SHP77 treated with DMSO at 0.1 percent for 48 hours (cell line): Measurements from ENCODE around the gene ACSL3.

Source experiments
- DNase-seq: peaks from one replicate; lab custom pipeline; 2025; lab: John Stamatoyannopoulos, UW

Gene ACSL3

DNA sequence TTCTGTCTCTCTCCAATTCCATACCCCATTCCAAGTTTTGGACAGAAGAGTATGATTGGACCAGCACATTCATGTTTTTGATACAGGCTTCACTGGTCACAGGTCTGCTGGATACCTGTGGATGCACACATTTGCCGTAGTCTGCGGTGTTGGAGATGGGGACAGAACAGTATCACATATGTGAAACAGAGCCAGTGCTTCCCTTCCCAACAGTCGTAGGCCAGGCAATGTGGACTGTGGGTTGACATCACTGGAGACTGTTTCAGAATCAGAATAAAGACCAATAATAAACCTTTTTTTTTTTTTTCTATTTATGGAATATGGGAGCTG is 18.7 kb downstream of the ACSL3 start:
- no peak for DNase-seq

- DNase-seq: no peak
Observed at GRCh38 chr2:222882484-222882928, 21.7 kb downstream of the ACSL3 start.

DNA sequence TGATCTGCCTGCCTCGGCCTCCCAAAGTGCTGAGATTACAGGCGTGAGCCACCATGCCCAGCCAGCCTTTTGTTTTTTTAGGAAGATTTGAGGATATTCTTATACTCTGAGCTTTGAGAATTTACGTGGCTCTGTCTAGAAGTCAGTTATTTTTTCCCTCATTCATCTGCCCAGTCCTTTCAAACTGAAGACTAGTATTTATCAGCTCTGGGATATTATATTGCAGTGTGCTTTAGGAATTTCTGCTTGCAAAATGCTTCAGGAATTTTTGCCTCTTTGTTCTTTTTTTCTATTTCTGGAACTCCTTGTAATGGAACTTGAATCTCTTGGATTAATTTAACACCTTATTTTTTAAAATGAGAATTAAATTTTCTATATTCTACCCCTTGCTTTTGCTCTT is 22.6 kb downstream of the ACSL3 start:
- no peak for DNase-seq

DNA sequence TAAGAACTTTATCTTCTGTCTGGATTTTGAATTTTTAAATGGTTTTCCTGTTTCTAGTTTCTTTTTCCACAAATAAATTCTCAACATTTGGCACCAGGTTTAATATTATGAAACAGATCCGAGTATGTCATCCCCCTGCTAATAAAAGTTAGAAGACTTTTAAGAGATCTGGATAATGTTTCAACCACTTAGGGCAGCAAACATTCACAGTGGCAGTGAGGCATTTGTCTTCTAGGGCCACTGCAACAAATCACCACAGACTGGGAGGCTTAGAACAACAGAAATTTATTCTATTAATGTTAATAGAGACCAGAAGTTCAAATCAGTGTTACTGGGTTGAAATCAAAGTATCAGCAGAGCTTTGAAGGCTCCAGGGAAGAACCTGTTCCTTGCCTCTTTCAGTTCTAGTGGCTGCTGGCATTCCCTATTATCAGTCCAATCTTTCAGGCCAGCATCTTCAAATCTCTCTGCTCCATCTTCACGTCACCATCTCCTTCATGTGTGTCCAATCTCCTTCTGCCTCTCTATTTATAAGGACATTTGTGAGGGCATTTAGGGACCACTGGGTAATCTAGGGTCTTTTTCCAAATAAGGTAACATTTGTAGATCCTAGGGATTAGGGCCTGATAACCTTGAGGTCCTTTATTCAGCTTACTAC is 23.4 kb downstream of the ACSL3 start:
- DNase-seq: no peak

- DNase-seq: no peak
Observed at GRCh38 chr2:222884805-222885424, 24.1 kb downstream of the ACSL3 start.

DNA sequence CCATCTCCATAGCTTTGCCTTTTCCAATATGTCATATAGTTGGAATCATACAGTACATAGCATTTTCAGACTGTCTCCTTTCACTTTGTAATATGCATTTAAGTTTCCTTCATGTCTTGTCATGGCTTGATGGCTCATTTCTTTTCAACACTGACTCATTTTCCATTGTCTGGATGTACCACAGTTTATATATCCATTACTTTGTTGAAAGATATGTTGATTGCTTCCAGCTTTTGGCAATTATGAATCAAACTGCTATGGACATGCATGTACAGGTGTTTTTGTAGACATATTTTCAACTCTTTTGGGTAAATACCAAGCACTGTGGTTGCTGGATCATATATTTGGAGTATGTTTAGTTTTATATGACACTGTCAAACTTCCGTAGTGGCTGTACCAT is 26.3 kb downstream of the ACSL3 start:
- DNase-seq: no peak

GRCh38 chr2:222888716-222889115 is 27.9 kb downstream of the ACSL3 start:
- no peak for DNase-seq

DNA sequence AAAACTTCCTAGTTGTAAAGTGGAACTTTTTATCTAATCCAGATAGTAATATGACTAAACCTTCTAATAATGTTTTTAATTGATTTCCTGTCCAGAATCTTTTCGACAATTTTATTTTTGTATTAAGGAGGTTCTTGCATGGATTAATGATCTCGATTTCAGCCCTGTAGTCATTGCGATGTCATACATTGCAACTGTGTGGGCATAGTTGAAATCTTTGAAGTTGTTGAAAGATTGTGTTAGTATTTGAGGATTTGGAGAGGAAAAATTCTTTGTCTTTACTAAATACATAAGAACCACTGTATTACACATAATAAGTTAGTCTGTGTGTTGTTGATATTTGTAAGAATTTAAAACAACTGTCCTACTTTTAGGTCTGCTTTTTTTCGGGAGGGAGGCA is 31.1 kb downstream of the ACSL3 start:
- DNase-seq: no peak

DNA sequence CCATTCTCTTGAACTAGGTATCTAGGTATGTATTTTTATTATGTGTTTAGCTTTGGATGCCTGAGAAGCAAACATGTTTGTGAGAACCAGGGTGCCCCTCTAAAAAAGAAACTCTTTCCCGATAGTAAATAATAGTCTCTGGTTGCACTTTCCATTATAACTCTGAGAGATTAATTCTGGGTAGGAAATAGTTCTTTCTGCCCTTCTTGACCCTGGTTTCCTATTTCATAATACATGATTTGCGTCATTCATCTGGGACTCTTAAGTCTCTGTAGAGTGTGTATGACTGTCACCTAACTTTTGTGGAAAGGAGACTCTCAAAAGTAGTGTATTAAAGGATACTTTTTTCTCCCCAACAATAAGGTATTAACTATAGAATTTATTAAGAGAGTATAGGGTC is 31.5 kb downstream of the ACSL3 start:
- no peak for DNase-seq

DNA sequence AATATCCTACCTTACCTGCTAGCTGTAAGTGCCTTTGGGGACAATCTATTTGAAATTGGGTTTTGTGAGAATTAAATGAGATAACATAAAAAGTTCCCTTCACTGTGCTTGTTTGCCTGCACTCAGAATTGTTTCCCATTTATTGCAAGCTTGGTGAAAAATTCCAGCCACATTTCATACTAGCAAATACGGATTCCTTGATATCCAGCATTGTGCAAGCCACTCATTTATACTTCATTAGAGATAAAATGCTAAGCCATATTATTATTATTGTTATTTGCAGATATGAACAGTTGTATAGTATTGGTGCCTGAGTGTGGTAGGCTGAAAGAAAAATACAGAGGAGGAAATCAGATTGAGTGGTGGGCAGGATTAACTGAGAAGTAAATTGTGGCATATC is 31.9 kb downstream of the ACSL3 start:
- DNase-seq: no peak

DNA sequence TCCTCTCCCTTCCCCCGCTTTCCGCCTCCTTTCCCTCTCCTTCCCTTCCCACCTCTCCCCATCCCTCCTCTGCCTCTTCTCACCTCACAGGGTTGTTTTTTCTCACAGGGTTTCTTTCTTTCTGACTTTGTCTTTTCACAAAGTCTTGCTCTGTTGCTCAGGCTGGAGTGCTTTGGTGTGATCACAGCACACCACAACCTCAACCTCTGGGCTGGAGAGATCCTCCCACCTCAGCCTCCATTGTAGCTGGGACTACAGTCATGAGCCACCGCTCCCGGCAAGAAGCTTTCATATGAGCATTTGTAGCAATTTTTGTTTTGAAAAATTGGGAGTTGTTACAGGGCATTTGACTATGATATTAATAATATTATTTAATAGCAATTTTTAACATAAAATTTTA is 32.9 kb downstream of the ACSL3 start:
- DNase-seq: no peak

DNA sequence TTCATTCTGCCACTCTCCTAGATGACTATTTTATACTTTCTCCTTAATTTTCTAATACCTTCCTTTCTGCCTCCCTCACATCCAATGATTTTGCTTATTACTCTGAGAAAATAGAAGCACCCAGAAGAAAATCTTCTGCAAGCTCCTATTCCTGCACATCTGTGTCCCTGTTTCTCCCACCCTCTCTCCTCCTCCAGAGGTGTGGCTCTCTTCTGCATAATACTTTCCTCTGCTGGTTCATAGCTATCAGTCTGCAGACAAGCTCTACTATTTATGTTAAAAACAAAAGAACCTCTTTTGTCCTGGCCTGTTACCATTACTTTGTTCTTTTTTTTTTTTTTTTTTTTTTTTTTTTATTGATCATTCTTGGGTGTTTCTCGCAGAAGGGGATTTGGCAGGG is 34.3 kb downstream of the ACSL3 start:
- no peak for DNase-seq

GRCh38 chr2:222897898-222898297 is 37.1 kb downstream of the ACSL3 start:
- no peak for DNase-seq

GRCh38 chr2:222899413-222900181 is 38.8 kb downstream of the ACSL3 start:
- no peak for DNase-seq

- no peak for DNase-seq
Observed at GRCh38 chr2:222900354-222900753, 39.5 kb downstream of the ACSL3 start.

GRCh38 chr2:222902660-222903059 is 41.8 kb downstream of the ACSL3 start:
- DNase-seq: no peak

DNA sequence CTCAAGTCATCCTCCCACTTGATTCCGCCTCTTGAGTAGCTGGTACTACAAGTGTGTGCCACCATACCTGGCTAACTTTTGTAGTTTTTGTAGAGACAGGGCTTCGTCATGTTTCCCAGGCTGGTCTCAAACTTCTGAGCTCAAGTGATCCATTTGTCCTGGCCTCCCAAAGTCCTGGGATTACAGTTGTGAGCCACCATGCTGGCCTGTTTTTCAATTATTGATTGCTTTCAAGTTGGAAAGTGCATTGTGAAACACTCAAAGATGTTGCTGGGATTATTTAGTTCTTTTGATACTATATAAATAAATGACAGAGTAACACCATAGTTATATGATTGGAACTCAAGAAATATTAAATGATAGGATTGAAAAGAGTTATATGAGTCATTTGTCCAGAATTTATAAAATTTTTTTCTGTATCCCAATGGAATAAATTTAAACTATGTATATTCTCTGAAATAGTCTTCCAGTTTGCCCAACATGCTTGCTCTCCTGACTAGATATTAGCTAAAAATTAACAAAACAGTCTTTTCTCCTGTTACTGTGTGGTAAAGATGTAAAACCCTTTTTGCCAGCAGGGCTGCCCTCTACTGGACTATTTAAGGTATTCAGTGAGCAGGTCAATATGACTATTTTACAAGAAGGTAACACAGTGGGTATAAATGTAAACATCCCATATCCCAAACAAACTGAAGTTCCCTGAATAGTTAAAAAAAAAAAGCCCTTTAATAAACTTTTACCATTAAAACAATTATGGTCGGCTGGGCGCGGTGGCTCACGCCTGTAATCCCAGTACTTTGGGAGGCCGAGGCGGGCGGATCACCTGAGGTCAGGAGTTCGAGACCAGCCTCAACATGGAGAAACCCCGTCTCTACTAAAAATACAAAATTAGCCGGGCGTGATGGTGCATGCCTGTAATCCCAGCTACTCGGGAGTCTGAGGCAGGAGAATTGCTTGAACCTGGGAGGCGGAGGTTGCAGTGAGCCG is 42.7 kb downstream of the ACSL3 start:
- peak; percentile 32 for DNase-seq

DNA sequence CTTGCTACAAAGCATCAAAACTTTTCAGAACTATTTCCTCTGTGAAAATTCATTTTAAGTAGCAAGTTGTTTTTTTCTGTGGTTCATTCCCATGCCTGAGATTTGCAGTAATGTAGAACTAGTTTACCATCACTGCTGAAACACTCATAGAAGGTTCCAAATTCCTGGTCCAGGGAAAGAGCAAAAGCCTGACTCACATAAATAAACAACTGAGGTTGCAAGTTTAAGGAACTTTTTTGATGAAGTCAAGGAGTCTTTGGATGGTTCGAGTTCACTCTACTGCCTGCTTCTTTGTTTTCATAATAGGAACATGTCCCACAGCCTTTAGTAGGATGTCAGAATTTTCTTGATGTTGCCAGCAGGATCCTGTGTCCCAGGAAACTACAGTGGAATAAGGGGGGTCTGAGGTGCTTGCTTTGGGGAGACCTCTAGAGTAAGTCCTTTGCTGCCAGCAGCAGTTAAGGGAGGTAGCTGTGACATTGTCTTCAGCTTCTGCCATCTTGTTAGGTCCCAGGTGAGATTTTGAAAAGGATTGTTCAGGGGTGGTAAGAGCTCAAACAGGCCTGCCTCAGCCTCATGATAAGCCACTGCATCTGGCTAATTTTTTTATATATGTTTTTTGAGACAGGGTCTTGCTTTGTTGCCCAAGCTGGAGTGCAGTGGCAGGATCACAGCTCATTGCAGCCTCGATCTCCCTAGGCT is 43.9 kb downstream of the ACSL3 start:
- DNase-seq: no peak

GRCh38 chr2:222907048-222907447 is 46.2 kb downstream of the ACSL3 start:
- DNase-seq: no peak

- DNase-seq: no peak
Observed at GRCh38 chr2:222907790-222908441, 47.1 kb downstream of the ACSL3 start.

DNA sequence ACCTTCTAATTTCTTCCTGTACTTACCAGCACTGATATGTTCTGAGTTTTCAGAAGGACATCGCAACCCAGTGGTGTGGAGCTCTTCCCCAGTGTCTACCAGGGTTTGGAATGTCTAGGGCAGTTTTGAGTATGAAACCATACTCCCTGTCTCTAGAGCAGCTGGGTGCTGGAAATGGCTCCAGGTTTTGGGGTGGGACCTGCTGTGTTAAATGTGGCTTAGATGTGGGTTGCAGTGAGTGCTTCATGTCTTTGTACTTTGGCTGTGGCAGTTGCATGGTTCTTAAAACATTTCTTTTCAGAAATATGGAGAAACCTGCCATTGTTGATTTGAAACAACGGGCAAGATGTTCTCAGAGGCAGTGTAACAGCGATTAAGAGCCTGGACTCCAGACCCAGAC is 48.5 kb downstream of the ACSL3 start:
- no peak for DNase-seq
